Measurements from ENCODE around the gene STOM.
A peak's percentile ranks its signal among the peaks of the same experiment; 100 is the strongest.

STOM gene

DNA sequence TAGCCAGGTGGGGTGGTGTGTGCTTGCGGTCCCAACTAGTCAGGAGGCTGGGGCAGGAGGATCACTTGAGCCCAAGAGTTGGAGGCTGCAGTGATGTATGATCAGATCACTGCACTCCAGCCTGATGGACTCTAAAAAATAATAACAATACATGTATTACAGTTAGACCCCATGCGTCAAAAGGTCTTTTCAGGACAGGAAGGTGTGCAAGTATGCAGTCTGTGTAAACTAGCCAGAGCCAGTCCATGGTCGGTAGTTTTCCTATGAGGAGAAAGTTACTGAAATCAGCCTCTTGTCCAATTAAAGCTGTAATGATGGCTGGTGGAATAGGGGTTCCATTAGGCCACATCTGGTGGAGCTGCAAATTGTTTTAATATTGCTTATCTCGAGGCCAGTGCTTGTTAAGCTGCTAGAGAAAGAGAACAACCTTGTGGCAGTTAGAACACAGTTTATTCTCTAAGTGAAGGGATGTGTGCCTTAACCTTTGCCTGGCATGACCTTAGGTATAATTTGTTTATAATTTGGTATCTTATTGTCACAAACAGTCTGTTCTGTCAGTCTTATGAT, 1.5 kb upstream of the STOM start:
- no peak for DNase-seq (ENCODE audit: low spot score)

DNA sequence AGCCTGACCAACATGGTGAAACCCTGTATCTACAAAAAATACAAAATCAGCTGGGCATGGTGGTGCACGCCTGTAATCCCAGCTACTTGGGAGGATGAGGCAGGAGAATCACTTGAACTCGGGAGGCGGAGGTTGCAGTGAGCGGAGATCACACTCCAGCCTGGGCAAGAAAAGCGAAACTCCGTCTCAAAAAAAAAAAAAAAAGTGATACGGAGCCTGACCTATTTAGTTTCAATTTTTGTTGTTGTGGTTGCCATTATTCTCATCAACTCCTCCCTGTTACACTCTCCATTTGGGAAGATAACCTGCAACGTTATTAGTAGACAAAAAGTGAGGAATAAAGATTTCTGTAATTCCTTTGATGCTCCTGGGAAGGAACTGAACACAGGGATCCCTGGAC, 1.3 kb downstream of the STOM start:
- no peak for DNase-seq (ENCODE audit: low spot score)

DNA sequence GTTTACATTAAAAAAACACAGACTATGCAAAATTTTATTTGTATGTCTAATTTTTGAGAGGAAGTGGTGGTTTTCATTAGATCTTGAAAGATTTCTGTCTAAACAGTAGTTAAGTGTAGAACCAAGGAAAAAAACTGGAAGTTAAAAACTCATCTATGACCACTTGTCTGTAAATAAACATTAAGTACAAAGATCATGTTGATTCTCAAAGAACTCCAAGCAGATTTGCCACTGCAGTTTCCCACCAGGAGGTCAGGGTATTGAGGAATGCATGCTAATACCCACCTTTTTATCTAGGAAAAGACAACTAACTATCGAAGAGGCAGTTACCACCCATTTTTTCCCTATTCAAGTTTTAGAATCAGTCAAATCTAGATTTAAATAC, 1.9 kb downstream of the STOM start:
- peak; percentile 31 for DNase-seq (ENCODE audit: low spot score)

DNA sequence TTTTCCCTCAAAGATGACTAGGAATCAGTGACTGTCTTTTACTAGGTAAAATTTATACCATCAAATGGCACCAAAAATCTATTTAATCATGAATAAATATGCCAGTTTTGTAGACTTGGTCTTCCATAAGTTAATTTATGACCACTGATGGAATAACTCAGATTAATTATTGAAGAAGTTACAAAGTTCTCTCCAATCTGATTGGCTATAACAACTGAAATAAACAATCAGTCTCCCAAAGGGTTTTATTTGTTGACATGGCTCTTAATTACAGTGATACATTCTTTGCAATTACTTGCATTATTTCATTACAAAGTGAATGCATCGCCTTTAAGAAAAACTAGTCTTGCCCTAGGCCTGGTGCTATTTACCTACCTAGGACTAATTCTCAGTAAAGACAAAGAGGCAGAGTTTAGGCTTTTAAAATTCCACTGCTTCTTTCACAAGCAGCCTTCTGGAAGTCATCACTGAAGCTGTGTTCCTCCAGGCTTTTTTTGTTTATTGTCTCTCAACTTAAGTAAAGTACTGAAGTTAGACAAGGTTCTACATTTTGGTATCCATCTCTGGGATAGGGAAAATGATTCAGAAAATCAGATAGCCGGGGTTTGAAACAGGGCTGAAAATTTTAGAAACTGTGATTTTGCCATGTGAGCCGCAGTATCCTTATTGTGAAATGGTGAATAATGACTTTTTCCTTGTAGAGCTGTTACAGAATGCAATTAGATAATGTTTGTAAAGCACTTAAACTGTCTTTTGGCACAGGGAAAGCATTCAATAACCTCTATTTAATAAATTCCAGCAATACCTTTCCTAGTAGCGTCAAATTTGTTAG, 2.5 kb downstream of the STOM start:
- no peak for DNase-seq (ENCODE audit: low spot score)

- DNase-seq (ENCODE audit: low spot score): no peak
These were observed 3.3 kb downstream of the STOM start for GRCh38 chr9:121366611-121367192.

DNA sequence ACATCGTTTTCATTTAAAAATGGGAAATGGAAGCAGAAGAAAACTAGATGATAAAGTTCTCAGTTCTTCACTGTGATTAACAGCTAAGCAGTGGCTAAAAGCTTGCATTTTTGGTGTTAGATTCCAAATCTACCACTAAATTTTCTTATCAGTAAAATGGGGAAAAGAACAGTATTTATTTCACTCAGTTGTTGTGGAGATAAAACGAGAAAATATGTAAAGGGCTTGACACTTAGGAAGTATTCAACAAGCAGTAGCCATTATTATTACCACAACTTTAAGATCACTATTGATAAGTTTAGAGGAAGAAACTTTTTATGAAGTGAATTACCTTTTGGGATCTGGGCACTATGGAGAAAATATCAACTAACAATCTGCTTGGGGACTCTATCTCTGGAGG, 4.5 kb downstream of the STOM start:
- DNase-seq (ENCODE audit: low spot score): no peak

DNA sequence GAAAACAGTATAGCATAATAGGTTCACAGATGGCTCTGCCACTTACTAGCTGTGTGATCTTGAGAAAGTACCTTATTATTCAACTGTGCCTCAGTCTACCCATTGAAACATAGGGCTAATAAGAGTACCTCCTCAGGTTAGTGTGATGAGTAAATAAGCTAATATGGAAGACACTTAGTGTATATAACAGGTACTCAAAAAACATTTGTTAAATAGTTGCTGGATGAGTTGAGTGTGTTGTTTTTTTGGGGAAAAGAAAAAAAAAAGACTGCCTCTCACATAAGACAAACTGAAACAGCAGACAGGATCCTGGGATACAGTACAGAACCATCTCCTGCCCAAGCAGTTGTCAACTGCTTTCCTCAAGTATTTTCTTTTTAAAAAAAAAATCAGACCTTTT, 5.2 kb downstream of the STOM start:
- no peak for DNase-seq (ENCODE audit: low spot score)

GRCh38 chr9:121364077-121364476, 6.0 kb downstream of the STOM start:
- no peak for DNase-seq (ENCODE audit: low spot score)

DNA sequence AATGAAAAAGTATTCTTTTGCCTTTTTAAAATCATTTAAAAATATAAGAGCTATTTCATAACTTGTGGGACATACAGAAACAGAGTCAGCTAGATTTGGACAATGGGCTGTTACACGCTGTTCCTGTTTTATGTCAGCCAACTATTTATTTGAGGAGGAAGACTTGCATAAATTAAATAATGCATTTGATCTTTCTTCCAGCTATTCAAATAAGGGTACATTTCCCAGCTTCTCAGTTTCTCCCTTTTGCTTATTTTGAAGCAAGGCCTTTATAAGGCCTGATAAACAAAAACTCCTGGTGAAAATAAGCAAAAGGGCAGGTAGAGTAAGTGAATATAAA, 6.5 kb downstream of the STOM start:
- DNase-seq (ENCODE audit: low spot score): no peak

GRCh38 chr9:121362813-121363621, 7.0 kb downstream of the STOM start:
- no peak for DNase-seq (ENCODE audit: low spot score)

- DNase-seq (ENCODE audit: low spot score): no peak
These were observed 9.3 kb downstream of the STOM start for GRCh38 chr9:121360601-121361374.

- DNase-seq (ENCODE audit: low spot score): no peak
These were observed 10.4 kb downstream of the STOM start for GRCh38 chr9:121359351-121360294.

GRCh38 chr9:121358751-121359150, 11.3 kb downstream of the STOM start:
- no peak for DNase-seq (ENCODE audit: low spot score)

DNA sequence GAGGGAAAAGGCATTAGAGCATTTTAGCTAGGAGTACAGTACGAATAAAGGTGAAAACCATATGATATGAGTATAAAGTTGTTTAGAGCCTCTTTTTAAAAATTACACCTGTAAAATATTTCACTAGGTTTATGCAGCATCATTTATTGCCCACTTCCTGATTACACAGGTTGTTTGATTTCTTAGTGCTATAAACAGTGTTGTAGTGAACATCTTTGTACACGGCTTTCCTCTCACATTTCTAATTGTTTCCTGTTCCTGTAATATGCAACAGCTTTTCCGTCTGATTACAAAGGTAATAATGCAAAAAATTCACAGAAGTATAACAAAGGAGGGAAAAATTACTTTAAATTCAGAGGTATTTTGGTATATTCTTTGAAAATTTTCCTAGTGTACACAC, 13.0 kb downstream of the STOM start:
- DNase-seq (ENCODE audit: low spot score): no peak

DNA sequence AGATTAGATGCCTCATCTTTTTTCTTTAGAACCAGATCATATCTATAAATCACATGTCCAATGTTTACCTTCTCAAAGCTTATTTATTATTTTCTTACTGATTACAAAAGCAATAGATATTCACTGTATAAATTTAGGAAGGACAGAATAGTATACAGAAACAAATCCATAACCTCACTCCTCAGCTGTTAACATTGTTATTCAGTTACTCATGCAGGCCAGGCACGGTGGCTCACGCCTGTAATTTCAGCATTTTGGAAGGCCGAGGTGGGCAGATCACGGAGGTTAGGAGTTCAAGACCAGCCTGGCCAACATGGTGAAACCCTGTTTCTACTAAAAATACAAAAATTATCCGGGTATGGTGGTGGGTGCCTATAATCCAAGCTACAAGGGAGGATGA, 15.3 kb downstream of the STOM start:
- no peak for DNase-seq (ENCODE audit: low spot score)

DNA sequence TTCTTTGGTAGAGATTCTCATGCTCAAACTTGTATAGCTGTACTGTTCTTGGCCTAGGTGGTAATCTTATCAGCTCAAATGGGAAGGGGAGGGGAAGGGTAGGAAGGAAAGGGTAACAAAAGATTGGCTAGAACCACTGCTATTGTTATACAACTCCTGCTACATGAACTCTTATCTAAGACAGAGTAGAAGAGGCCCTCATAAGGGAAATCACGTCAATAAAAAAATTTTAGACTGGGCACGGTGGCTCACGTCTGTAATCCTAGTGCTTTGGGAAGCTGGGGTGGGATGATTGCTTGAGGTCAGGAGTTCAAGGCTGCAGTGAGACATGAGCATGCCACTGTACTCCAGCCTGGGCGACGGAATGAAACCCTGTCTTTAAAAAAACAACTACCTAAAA, 15.9 kb downstream of the STOM start:
- DNase-seq (ENCODE audit: low spot score): no peak

- no peak for DNase-seq (ENCODE audit: low spot score)
These were observed 16.6 kb downstream of the STOM start for GRCh38 chr9:121353241-121354061.

GRCh38 chr9:121350993-121351561, 19.0 kb downstream of the STOM start:
- DNase-seq (ENCODE audit: low spot score): no peak

DNA sequence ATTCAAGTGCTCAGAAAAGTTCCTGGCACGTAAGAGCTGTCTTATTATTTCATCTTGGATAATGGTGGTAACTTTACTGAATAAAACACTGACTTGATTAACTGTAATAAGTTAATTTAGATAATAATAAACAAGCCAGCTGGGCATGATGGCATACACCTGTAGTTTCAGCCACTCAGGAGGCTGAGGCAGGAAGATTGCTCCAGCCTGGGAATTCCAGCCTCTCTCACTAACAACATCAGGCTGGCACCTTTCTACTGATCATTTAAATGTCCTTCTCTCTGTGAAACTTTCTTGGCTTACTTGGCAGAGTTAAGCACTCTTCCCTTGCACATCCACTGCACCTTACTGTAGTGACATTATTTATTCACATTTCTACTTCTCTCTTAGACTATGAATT, 20.0 kb downstream of the STOM start:
- no peak for DNase-seq (ENCODE audit: low spot score)

- no peak for DNase-seq (ENCODE audit: low spot score)
These were observed 21.0 kb downstream of the STOM start for GRCh38 chr9:121349009-121349408.
